Renal pelvis (tissue), 12 donors: ENCODE results near the gene RNF32. TPM values are rescaled to one million over a fixed set of nuclear protein-coding genes. Genes with fewer than 3 reads are reported as not detected.
A peak's percentile ranks its signal among the peaks of the same experiment; 100 is the strongest.

Experiments used
- DNase-seq: peaks from one replicate; pipeline ENCODE4 v3.0.0-alpha.2; 2013
- long read RNA-seq, 16 experiments: transcript quantifications; one replicate each; lab custom pipeline, GENCODE V29; 2026
- polyA plus RNA-seq, 3 donors: library from polyadenylated mRNA; unstranded; fragments of 120-200 nt; gene quantifications; one replicate each; pipeline ENCODE4 v1.2.1, GENCODE V29; 2013; ENCODE audit not compliant: insufficient read length in 3 of 3

The RNF32 gene
- 1 to 10 TPM; 2.7 to 4.3 (median 3.5) TPM for polyA plus RNA-seq
- long read RNA-seq, donor 1, partial matches to known transcripts = 8 of 8 reads
- long read RNA-seq, donor 1, other reads (novel, unspliced or antisense) = 0 of 8 reads
- long read RNA-seq, donor 2 = 0 reads
- long read RNA-seq, donor 3 = 0 reads
- long read RNA-seq, donor 4 = 0 reads
- long read RNA-seq, donor 5 = 0 reads
- long read RNA-seq, donor 6 = 0 reads
- long read RNA-seq, donor 7 = 0 reads
- long read RNA-seq, donor 8 = 0 reads
- long read RNA-seq, donor 9, partial matches to known transcripts = 19 of 19 reads
- long read RNA-seq, donor 9, other reads (novel, unspliced or antisense) = 0 of 19 reads
- long read RNA-seq, donor 10, partial matches to known transcripts = 0 of 1 reads
- long read RNA-seq, donor 10, other reads (novel, unspliced or antisense) = 0 of 1 reads
- long read RNA-seq, donor 11 = 0 reads
- long read RNA-seq, donor 12, partial matches to known transcripts = 11 of 11 reads
- long read RNA-seq, donor 12, other reads (novel, unspliced or antisense) = 0 of 11 reads
- long read RNA-seq, donor 13 = 0 reads
- long read RNA-seq, donor 14 = 0 reads
- long read RNA-seq, donor 15 = 0 reads
- long read RNA-seq, donor 16, partial matches to known transcripts = 0 of 1 reads
- long read RNA-seq, donor 16, other reads (novel, unspliced or antisense) = 0 of 1 reads

- DNase-seq = peak; percentile 92
Measured at GRCh38 chr7:156640257-156640948, at the start of gene RNF32. Gene RNF32, plus strand, starts transcription at chr7:156640774. Its CDS starts 3,104 bp downstream, at chr7:156643878.

DNA sequence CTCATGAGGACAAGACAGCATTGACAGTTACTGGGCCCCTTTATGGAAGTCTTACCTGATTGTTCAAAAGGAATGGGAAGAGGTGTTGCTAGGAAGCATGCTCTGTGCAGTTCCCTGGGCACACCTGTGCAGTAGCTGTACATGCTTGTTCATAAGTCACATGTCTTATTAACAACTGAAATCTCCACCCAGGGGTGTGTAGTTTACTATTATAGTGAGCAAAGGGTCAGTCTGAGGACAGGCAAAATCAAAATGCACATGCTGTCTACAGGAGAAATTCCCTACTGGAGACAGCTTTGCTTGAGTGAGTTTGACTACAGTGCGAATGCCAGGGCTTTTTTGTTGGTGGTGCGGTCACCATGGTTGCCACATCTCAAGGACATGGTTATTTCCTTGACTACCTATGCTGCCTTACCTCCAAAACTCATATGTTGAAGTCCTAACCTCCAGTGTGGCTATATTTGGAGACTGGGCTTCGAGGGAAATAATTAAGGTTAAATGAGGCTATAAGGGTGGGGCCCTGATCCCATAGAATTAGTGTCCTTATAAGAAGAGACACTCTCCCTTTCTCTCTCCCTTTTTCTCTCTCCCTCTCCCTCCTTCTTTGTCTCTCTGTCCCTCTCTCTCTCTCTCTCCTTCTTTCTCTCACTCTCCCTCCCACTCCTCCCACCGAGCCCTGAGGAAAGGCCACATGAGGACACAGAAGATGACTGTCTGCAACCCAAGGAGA lies 48.3 kb upstream of the RNF32 start:
- DNase-seq = no peak

DNA sequence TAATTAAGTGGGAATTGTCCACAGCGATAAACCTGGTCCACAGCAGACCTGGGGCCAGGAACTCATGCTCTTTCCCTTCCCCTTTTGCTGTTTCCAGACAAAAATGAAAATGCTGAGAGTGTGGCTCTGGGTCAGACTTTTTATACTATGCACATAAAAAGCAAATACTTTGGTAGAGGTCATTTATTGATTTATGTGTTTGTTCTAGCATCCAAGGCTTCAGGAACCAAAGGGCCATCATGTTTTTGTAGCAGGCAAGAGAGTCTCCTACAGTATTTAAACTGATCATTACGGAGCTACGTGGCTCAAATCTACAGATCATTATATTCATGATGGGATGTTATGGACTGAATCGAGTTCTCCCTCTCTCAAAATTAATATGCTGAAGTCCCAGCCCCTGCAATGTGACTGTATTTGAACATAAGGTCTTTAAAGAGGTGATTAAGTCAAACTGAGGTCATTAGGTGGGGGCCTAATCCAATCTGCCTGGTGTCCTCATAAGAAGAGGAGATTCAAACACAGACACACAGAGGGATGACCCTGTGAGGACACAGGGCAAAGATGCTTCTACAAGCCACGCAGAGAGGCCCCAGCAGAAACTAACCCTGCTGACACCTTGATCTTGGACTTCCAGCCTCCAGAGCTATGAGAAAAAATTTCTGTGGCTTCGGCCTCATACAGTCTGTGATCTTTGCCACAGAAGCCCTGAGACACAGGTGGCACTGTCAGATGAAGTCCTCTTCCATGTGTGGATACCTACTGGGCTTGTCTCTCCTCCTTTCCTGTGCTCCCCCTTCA lies 46.1 kb upstream of the RNF32 start:
- no peak for DNase-seq

GRCh38 chr7:156600496-156600895 lies 40.1 kb upstream of the RNF32 start:
- DNase-seq = no peak

- DNase-seq = no peak
Measured at GRCh38 chr7:156602283-156602682, 38.3 kb upstream of the RNF32 start.

DNA sequence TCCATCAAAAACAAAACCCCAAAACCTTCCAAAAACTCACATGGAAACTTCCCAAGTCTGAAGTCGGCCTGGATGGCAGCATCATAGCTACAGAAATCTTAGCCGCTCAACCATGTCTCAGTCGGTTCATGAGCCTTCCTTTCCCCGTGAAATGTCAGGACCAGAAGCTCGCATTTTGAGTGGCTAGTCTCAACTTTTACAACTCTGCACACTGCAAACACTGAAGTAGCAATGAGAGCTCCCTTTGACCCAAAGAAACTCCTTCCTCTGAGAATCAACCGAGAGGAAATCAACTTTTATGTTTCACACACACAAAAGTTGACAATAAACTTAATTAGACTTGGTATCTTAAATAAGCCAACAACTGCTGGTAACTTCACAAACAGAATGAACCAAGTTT lies 37.6 kb upstream of the RNF32 start:
- DNase-seq = no peak

DNA sequence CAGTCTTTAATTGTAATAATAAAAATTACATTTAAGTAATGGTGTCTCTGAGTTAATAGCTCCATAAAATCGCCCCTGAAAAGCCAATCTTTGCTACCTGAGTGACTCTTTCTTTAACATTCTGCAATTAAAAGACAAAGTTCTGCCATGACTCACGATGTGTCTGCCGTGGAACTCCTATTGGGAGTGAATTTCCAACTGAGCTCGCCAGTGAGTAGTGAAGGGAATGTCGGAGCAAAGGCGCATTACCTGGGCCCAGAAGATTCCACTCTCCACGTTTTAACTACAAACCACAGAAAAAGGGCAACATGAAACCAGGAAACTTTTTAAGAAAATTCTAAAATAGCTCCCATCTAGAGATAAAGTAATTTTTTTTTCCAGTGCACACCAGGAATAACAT lies 36.9 kb upstream of the RNF32 start:
- DNase-seq = no peak

DNA sequence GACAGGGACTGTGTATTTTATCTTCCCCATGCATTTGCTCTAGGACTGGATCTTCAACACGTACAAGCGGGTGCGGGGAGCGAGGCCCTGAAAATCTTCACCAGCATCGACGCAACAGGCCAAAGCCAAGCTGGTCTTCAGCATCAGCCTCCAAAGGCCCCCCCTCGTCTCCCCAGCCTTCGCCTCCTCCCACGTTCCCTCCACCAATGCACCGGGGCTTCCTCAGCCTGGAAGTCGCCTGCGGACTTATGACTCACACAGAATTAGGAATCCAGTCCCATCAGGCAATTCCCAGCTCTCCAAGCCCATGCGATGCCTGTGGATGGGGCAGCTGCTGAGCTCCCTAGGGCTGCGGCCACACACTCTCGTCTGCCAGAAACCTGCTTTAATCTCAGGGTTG lies 36.3 kb upstream of the RNF32 start:
- DNase-seq = no peak

GRCh38 chr7:156604836-156605695 lies 35.5 kb upstream of the RNF32 start:
- no peak for DNase-seq

- DNase-seq = no peak
Measured at GRCh38 chr7:156606135-156606534, 34.4 kb upstream of the RNF32 start.

DNA sequence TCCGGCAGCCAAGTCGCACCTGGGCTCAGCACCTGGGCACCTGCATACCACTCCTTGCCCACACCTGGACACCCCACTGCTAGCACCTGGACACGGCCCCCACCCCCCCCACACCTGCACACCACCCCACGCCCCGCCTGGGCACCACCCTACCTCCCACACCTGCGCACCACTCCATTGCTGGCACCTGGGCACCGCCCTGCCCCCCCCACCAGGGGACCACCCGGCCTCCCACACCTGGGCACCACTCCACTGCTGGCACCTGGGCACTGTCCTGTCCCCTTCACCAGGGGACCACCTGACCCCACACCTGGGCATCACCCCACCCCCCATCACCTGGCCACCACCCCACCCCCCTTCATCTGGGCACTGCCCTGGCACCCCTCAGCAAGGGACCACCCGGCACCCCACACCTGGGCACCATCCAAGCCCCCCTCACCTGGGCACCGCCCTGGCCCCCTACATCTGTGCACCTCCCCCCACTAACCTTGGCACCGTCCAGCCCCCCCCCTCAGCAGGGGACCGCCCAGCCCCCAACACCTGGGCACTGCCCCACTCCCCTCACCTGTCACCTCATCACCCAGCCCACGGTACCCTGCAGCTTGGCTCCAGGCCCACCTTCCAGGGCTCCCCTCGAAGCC lies 33.8 kb upstream of the RNF32 start:
- no peak for DNase-seq

DNA sequence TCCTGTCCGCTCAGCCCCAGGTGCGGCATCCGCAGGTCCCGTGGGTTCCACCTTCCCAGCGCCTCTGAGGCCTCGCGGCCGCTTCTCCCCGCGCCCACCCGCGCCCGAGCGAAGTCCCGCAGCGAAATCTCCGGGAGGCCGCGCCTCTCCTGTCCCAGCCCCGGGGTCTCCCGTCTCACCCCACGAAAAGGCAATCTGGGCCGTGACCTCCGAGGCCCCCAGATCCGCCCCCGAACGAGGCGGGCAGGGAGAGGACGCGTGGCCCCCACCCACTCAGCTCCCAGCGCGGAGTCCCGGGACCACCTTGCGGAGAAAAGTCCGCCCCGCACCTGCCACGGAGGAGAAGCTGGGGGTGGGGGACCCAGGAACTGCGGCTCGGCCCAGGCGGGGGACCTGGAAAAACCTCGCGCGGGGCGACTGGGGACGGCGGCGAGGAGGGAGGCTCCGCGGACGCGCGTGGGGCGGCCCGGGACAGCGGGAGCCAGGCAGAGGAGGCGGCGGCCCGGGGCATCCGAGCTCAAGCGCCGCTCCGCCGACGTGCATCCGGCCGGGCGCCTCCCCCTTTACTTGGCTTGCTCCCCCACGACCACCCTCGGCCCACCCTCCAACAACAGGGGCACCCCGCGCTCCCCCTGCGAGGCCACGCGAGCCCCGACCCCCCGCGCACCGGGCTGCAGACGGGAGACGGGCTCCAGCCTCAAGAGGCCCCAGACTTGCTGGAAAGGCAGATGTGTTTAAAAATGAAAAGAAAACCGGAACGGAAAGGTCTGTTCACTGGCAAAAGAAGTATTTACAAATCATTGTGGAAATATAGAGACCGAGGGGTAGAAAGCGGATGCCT lies 33.0 kb upstream of the RNF32 start:
- DNase-seq = no peak

DNA sequence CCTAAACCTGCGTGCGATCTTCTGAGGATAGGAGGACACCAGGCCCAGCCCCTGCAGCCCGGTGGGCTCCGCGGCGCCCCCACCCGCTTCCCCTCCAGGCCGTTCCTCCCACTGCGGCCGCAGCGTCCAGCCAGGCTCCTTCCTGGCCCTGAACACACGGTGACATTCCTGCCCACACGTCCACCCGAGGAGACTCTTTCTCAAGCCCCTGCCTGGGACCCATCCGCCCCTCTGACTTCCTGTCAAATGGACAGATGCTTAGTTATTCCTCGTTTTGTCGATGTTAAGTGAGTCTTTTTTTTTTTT lies 32.4 kb upstream of the RNF32 start:
- DNase-seq = no peak

- DNase-seq = no peak
Measured at GRCh38 chr7:156609010-156609877, 31.3 kb upstream of the RNF32 start.

DNA sequence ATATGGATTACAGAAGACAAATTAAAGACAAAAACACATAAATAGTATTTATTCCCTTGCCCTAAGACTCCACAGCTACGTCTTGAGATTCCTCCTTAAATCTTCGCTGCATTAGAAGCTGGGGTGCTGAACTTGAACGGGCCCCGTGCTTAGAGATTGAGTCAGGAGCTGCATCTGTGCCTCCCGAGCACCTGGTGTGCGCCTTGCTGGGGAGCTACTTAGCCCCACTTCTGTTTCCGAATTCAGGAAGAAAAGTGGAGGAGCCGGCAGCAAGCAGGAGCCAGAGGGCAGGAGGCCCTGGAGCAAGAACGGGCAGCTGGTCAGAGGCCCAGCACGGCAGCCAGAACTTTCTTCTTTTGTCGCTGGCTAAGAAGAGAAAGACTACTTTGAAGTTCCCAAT lies 30.4 kb upstream of the RNF32 start:
- no peak for DNase-seq

- no peak for DNase-seq
Measured at GRCh38 chr7:156610601-156611000, 30.0 kb upstream of the RNF32 start.

DNA sequence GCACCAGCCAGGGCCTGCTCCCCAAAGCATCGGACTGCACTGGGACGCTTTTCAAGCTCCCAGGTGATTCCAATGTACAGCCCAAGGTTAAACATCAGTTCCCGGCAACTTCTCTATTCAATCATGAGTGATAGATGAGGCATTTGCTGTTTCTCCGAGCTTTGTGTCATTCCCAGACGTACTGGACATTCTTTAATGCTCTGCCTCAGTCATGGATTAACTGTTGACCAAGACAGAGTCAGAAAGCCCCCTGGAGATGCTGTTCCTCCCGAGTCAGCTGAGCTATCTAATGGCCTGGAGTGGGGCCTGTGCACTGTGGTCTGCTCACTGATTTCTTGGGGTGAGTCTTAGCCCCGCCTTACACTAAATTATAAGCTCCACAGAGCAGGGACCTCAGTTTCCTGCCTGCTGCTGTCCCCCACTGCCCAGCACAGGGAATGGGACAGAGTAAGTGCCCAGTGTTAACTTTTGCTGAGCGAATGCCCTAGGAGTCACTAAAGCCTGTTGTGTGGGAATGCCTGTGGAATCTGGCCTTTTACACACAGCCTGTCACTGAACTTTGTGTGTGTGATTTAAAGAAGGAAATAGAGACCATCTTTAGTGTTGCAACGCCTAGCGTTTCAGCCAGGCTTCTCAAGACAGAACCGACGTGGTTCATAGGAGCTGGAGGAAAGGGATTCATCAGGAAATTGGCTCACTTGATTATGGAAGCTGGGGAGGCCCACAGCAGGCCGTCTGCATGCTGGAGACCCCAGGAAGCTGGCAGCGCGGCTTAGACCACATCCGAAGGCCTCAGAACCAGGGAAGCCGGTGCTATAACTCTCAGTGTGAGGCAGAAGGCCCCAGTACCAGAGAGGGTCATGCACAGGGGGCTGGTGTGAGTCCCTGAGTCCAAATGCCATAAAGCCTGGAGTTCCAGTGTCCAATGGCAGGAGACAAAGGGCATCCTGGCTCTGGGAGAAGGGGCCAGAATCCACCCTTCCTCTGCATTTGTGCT lies 29.3 kb upstream of the RNF32 start:
- no peak for DNase-seq
